G401 (cell line): ENCODE data around the gene ANKLE1. TPM values are rescaled to one million over a fixed set of nuclear protein-coding genes. Genes with fewer than 3 reads are reported as not detected.
A peak's percentile ranks its signal among the peaks of the same experiment; 100 is the strongest.
"Not testable (repeated sequence)": the region's sequence is repeated elsewhere in the genome, so short reads cannot be mapped to it uniquely, and the experiment has no call there.

Experiments used
- DNase-seq: peaks from one replicate; pipeline ENCODE4 v3.0.0-alpha.2; 2015; ENCODE audit warnings: low spot score
- in situ Hi-C: cut with HindIII; loops from 2 replicates; pipeline ENCODE4 v1.10.0; 2016; ENCODE audit warnings: low sequenced_read_pairs, mixed read lengths
- total RNA-seq: library from RNA; depleted of rRNA; stranded (reverse); fragments of >200 nt; shearing (Covaris generic); gene quantifications from 2 replicates; pipeline ENCODE4 v1.2.3, GENCODE V29; 2014

The ANKLE1 gene
- total RNA-seq, 1 experiment from 2014 or later, result 1.3 TPM

DNA sequence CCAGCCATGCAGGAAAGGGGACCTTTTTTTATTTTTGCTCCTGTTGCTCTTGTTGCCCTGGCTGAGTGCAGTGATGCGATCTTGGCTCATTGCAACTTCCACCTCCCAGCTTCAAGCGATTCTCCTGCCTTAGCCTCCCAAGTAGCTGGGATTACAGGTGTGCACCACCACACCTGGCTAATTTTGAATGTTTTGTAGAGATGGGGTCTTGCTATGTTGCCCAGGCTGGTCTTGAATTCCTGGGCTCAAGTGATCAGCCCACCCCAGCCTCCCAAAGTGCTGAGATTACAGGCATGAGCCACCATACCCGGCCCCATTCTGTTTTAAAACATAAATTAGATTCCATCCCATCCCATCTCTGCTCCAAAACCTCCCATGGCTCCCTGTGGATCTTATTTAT, 6.8 kb upstream of the ANKLE1 start:
- in situ Hi-C loops, DNase-seq: not testable (repeated sequence)

DNA sequence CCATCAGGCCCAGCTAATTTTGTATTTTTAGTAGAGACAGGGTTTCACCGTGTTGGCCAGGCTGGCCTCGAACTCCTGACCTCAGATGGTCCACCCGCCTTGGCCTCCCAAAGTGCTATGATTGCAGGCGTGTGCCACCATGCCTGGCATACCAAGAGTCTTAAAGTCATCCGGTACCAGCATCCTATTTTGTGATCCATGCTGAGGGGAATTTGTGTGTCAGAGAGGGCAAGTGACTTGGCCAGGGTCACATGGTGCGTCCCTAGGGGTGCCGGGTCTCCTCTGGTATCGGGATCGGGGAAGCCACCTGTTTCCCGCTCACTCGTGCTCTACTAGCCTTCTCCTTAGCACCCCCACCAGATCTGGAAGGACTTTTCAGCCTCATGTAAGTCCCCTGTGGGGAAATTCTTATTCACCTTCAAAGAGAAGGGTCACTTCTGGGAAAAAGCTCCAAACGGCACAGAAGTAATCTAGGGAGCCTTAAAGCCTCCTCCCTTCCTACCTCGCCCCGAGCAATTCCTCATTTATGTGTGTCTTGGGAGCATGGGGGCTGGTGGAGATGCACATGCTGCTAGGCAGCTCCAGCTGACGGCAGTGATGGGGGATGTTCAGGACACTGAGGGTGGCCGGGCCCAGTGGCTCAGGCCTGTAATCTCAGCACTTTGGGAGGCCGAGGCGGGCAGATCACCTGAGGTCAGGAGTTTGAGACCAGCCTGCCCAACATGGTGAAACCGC, 6.1 kb upstream of the ANKLE1 start:
- DNase-seq, result no peak
- in situ Hi-C loops, result no loop called here

DNA sequence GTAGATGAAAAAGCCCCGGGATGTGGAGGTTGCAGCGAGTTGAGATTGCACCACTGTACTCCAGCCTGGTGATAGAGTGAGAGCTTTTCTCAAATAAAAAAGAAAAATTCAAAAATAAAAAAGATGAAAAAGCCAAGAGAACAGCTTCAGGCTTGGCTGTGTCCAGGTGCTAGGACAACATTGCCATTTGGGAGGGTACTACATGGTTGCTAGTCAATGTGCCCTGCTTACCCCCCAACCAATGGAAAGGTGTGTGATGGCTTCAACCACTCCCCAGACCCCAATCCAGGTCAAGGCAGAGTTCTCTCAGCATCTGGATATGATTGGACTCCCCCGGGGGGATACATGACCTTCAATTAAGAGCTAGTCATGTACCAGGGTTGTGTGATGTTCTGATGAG, 2.3 kb upstream of the ANKLE1 start:
- no peak for DNase-seq
- in situ Hi-C loops, result no loop called here

DNA sequence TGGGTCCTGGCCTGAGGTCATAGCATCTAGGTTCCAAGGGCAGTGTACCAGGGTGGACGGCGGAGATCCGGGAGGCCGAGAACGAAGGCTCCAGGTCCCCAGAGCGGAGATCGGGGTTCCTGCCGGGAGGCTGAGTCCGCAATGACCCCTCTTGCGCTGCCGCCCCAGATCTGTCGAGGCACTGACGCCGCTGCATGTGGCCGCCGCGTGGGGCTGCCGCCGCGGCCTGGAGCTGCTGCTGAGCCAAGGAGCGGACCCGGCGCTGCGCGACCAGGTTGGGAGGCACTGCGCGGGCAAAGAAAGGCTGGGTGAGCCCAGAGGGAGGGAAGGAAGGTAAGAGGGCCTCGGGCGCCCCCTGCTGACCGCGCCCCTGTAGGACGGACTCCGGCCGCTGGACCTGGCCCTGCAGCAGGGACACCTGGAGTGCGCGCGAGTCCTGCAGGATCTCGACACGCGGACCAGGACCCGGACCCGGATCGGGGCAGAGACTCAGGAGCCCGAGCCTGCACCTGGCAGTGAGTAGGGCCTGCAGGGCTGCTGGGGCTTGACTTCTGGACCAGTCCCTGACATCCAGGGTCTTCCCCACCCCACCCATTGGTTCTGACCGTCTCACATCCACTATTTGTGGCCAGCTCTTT, 906 bp downstream of the ANKLE1 start:
- in situ Hi-C loops, result no loop called here
- DNase-seq, result peak; percentile 79

DNA sequence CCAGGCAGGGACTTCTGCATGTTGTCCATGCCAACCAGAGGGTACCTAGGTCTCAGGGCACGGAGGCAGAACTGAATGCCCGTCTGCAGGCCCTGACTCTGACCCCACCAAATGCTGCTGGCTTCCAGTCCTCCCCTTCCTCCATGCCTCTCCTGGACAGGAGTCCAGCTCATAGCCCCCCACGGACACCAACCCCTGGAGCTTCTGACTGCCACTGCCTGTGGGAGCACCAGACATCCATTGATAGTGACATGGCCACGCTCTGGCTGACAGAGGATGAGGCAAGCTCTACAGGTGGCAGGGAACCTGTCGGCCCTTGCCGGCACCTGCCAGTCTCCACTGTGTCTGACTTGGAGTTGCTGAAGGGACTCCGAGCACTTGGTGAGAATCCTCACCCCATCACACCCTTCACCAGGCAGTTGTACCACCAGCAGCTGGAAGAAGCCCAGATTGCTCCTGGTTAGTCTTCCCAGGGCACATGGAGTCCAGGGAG, 1.8 kb downstream of the ANKLE1 start:
- no peak for DNase-seq
- in situ Hi-C loops, result no loop called here

DNA sequence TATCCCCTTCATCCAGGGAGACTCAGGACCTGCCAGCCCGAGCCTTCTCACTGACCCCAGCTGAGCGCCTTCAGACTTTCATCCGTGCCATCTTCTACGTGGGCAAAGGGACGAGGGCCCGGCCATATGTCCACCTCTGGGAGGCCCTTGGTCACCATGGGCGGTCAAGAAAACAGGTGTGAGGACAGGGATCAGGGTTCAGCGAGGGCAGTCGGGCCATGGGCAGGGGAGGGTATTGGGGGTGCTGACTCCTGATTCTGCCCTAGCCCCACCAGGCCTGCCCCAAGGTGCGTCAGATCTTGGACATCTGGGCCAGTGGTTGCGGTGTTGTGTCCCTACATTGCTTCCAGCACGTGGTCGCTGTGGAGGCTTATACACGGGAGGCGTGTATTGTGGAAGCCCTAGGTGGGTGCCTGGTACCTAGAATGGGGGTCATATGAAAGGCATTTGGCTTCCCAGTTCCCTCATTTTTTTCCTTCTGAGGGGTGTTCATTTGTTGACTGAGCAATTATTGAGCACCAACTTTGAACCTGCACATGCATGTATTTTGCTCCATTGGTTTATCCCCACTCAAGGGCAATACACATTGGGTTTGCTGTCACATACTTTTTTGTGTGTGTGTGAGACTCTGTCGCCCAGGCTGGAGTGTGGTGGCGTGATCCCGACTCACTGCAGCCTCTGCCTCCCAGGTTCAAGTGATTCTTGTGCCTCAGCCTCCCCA, 3.9 kb downstream of the ANKLE1 start:
- in situ Hi-C loops, result no loop called here
- DNase-seq, result no peak

DNA sequence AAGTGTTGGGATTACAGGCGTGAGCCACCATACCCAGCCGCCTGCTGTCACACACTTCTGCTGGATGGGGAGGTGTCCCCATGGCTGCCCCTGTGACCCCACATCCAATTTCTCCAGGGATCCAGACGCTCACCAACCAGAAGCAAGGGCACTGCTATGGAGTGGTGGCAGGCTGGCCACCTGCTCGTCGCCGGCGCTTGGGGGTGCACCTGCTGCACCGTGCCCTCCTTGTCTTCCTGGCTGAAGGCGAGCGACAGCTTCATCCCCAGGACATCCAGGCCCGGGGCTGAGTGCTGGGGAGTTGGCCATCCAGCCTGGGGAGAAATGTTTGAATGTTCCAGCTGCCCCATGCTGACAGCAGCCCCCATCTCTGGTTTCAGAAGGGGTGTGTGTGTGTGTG, 4.6 kb downstream of the ANKLE1 start:
- in situ Hi-C loops, result no loop called here
- DNase-seq, result no peak

DNA sequence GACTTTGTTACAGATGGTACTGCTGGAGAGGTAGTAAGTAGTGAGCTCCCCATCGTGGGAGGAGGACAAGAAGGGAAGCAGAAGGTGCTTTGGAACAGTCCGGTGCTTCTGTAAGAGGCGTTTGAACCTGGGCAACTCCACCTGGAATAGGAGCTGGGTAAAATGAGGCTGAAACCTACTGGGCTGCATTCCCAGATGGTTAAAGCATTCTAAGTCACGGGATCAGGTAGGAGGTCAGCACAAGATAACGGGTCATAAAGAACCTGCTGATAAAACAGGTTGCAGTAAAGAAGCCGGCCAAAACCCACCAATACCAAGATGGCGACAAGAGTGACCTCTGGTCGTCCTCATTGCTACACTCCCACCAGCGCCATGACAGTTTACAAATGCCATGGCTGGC, 5.1 kb downstream of the ANKLE1 start:
- in situ Hi-C loops, result no loop called here
- no peak for DNase-seq

DNA sequence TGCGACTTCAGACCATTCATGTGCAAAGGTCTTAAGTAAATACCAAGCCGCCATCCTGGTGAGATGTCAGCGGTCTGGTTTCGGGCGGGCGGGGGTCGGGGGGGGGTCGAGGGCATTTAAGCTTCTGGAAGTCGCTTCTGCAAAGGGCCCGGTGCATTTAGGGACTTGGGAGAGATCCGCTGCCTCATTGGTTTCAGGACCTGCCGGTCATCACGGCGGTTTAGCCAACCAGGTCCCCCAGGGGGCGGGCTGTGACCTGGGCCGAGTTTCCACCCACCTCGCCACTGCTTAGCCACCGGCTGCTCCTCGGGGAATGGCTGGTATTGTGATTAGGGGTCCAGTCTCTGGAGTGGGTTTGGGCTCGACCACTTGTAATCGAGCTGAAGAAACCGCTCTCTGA, 7.8 kb downstream of the ANKLE1 start:
- in situ Hi-C loops, result no loop called here
- DNase-seq, result peak; percentile 60

DNA sequence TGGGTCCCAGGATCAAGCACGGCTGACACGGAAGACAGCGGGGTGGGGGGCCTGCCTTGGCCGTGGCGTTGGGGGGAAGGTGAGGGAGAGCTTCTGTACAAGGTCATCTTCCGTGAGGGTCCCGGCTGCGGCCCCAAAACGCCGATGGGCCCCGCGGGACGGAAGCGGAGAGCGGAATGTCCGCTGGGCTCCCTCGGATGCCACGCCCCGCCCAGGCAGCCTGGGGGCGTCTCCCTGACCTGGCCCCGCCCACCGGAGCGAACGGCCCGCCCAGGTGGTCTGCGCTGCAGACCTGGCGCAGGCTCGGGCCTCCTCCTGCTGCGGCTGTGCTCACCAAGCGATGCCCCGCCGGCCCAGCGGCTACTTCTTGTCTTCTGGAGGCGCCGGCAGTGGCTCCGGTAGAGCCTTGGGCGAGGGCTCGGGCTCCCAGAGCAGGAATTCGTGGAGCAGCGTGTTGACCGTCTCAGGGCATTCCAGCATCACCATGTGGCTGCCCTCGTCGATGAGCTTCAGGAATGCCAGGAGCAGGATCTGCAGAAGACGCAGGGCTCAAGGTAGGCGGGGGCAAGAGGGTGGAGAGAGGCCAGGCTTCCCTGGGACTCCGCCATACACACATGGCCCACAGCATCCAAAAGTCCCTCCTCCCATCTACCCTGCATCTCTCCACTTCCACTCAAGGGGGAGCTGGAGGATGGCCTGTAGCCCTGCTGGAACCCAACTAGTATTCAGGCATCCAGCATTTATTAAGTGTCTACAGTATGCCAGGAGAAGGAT, 10.8 kb downstream of the ANKLE1 start:
- DNase-seq, result peak; percentile 87
- in situ Hi-C loops, result no loop called here

DNA sequence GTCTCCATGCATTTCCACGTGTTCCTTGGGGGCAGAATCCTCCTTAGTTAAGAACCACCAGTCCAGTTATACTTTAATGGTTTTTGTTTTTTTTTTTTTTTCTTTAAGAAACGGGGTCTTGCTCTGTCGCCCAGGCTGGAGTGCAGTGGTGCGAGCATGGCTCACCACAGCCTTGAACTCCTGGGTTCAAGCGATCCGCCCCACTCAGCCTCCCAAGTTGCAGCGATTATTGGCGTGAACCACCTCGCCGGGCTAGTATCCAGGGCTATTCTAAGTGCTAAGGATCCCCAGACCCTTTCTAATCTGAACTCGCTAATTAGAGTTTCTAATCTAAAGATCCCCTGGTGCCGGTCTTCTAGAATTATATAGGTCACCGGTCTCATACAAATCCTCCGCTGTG, 11.9 kb downstream of the ANKLE1 start:
- no peak for DNase-seq
- in situ Hi-C loops, result no loop called here

DNA sequence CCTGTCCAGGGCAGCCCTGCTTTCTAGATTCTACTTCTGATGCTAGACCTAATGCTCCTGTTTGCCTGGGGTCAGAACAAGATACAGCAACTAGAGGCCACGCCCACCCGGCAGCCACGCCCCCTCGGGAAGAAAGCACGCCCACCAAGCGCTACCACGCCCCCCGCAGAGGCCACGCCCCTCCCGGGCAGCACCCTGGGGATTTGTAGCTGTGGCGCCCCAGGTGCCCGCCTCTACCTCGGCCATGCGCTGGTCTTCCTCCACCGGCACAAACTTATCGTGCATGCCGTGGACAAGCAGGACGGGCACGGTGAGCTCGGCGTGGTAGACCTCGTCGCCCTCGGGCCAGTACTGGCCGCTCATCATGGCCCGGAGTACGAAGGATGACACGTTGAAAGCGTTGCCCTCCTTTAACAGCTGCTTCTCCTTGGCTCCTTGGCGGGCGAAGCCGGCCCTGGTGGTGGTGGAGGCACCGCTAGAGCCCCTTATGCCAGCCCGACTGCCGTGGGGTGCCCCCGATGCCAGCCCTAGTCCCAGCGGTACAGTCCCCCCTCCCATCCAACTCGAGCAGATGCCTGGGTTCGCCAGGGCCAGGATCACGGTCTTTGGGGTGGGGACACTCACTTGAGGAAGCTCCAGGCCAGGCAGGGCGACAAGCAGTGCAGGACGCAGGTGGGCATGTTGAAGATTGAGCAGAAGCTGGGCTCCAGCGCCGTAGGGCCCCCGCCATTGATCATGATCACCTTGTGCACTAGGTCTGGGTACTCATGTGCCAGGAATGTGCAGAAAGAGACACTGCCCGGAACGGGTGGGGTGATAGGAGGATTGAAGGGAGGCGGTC, 12.6 kb downstream of the ANKLE1 start:
- no peak for DNase-seq
- in situ Hi-C loops, result no loop called here

DNA sequence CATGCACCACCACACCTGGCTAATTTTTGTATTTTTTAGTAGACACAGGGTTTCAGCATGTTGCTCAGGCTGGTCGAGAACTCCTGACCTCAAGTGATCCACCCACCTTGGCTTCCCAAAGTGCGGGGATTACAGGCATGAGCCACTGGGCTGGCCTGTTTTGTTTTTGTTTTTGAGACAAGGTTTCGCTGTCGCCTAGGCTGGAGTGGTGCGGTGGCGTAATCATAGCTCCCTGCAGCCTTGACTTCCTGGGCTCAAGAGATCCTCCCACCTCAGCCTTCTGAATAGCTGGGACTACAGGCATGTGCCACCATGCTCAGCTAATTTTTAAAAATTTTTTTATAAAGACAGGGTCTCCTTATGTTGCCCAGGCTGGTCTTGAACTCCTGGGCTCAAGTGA, 13.8 kb downstream of the ANKLE1 start:
- DNase-seq, in situ Hi-C loops: not testable (repeated sequence)

DNA sequence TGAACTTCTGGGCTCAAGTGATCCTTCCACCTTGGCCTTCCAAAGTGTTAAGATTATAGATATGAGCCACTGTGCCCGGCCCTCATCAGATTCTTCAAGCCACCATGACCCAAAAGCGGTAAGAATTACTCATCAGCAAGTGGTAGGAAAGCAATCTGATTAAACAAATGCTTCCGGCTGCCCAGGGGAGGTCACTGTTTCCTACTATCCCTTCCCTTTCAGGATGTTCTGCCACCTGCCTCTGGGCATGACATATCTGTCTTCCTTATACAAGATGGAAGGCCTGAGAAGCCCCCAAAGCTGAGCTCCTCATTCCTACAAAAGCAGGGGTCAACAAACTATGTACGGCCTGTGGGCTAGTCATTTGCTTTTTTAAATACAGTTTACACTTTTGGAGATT, 14.6 kb downstream of the ANKLE1 start:
- no peak for DNase-seq
- in situ Hi-C loops, result no loop called here

DNA sequence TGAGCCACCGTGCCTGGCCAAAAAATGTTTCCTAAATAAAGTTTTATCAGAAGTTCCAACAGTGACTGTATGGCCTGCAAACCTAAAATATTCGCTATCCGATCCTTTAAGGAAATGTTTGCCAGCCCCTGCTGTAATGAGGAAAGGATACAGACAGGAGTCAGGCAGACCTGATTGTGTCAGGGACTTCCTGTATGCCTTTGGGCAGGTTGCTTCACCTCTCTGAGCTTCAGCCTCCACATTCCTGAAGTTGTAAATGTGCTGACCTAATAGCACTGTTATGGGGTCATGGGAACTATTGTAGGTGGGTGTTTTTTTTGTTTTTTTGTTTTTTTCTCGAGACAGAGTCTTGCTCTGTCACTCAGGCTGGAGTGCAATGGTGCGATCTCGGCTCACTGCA, 15.3 kb downstream of the ANKLE1 start:
- DNase-seq, result no peak
- in situ Hi-C loops, result no loop called here

DNA sequence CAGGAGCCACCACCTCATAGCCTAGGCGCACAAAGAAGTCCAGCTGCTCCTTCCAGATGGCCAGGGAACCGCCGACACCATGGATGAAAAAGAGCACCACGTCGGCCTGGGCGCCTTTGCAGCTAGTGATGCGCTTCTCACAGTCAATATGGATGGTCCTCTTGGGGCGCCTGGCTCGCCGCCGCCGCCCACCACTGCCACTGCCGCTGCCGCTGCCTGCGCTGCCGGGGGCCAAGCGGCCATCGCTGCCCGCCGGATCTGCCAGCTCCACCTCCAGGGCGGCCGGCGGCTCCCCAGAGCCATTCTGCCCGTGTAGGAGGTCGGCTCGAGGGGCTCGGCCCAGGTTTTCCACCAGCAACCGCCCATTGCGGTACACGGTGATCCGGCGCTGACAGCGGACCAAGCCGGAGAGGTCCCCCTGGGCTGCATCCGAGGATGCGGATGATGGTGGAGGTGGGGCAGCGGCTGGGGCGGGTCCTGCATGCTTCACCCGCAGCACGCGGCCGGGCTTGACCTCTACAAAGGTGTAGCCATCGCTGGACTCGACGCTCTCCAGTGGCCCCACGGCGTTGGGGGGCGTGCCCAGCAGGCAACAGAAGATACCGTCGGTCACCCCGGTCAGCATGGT, 19.4 kb downstream of the ANKLE1 start:
- in situ Hi-C loops, result no loop called here
- no peak for DNase-seq

DNA sequence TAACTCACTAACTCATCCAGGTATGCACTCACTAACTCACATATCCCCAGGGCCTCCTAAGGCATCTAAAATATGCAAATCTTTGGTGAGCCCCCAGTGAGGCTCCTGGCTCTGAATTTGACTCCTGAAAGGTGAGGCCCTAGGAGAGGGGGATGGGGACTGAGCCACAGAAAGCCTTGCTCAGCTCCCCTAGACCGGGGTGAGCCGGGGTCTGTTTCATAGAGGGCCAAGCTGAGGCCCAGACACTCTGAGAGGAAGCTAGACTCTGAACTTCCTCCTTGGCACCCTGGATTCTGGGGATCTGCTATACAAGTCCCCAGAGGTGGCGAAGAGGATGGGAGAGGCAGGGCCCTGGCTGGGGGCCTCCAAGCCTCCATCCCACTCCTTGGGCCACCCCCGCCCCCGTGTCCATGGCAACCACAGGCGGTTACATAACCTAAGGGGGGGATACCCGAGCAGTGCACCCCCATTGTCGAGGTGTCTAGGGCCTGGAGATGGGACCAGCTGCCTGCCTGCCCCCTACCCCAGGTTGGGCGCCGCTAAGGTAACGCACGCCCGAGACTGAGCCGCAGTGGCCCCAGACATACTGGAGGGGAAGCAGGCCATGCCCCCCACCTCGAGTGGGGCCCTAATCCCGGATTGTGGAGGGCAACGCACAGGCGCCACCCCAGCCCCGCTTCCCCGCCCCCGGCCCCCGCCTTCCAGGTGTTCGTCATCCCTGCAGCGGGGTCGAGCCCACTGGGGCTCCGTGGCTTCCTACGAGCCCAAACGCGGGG, 20.9 kb downstream of the ANKLE1 start:
- in situ Hi-C loops, result no loop called here
- DNase-seq, result peak; percentile 67
